H9 (cell line): ENCODE results near the gene EDIL3. TPM values are rescaled to one million over a fixed set of nuclear protein-coding genes. Genes with fewer than 3 reads are reported as not detected.

Source experiments
- DNase-seq: peaks from one replicate; pipeline ENCODE4 v3.0.0-alpha.2; 2017
- H2AFZ ChIP-seq: one replicate; pipeline ENCODE4 v1.6.1; 2013; ENCODE audit warnings: mild to moderate bottlenecking, low read length, control low read depth, moderate library complexity
- H2AK5ac ChIP-seq: 2 replicates; pipeline ENCODE4 v1.6.1; 2013; ENCODE audit warnings: low read length, control low read depth, mixed read lengths; ENCODE audit not compliant: insufficient read length
- H2BK120ac ChIP-seq: one replicate; pipeline ENCODE4 v1.6.1; 2013; ENCODE audit warnings: low read depth, mild to moderate bottlenecking, low read length, control low read depth, inconsistent platforms; ENCODE audit not compliant: poor library complexity, severe bottlenecking
- H2BK12ac ChIP-seq: 2 replicates; pipeline ENCODE4 v1.6.1; 2013; ENCODE audit warnings: low read length, control low read depth, mixed read lengths, low read depth; ENCODE audit not compliant: insufficient read length
- H2BK15ac ChIP-seq: 2 replicates; pipeline ENCODE4 v1.6.1; 2013; ENCODE audit warnings: low read depth, low read length, control low read depth
- H2BK20ac ChIP-seq: one replicate; pipeline ENCODE4 v1.6.1; 2013; ENCODE audit warnings: low read depth, mild to moderate bottlenecking, low read length, control low read depth, inconsistent platforms; ENCODE audit not compliant: poor library complexity, severe bottlenecking
- H2BK5ac ChIP-seq: 2 replicates; pipeline ENCODE4 v1.6.1; 2013; ENCODE audit warnings: low read length, control low read depth, mixed read lengths; ENCODE audit not compliant: insufficient read length
- H3K14ac ChIP-seq: 2 replicates; pipeline ENCODE4 v1.6.1; 2013; ENCODE audit warnings: low read length, control low read depth; ENCODE audit not compliant: insufficient read depth
- H3K18ac ChIP-seq: 2 replicates; pipeline ENCODE4 v1.6.1; 2013; ENCODE audit warnings: low read depth, mild to moderate bottlenecking, mixed read lengths, low read length, control low read depth; ENCODE audit not compliant: insufficient read length
- H3K23ac ChIP-seq: 2 replicates; pipeline ENCODE4 v1.6.1; 2013; ENCODE audit warnings: low read length, control low read depth, mixed read lengths, low read depth; ENCODE audit not compliant: insufficient read length
- H3K23me2 ChIP-seq: 2 replicates; pipeline ENCODE4 v1.6.1; 2013; ENCODE audit warnings: low read depth, mild to moderate bottlenecking, mixed read lengths, low read length, control low read depth; ENCODE audit not compliant: insufficient read length, poor library complexity, severe bottlenecking
- H3K27ac ChIP-seq: 2 replicates; pipeline ENCODE4 v1.5.1; 2013; ENCODE audit warnings: low read length, control low read depth, mixed read lengths, low read depth; ENCODE audit not compliant: insufficient read length
- H3K27me3 ChIP-seq: 2 replicates; pipeline ENCODE4 v1.6.1; 2013; ENCODE audit warnings: low read length, control low read depth, inconsistent platforms; ENCODE audit not compliant: insufficient read depth
- H3K4ac ChIP-seq: 2 replicates; pipeline ENCODE4 v1.6.1; 2013; ENCODE audit warnings: low read depth, mild to moderate bottlenecking, control low read depth, inconsistent platforms, low read length, moderate library complexity
- H3K4me1 ChIP-seq: 2 replicates; pipeline ENCODE4 v1.6.1; 2013; ENCODE audit warnings: low read length, control low read depth, inconsistent platforms; ENCODE audit not compliant: insufficient read depth
- H3K4me2 ChIP-seq: 2 replicates; pipeline ENCODE4 v1.6.1; 2013; ENCODE audit warnings: low read length, control low read depth, mixed read lengths; ENCODE audit not compliant: insufficient read length, insufficient read depth
- H3K56ac ChIP-seq: 2 replicates; pipeline ENCODE4 v1.6.1; 2013; ENCODE audit warnings: low read depth, mild to moderate bottlenecking, mixed read lengths, low read length, control low read depth; ENCODE audit not compliant: insufficient read length
- H3K79me1 ChIP-seq: 2 replicates; pipeline ENCODE4 v1.6.1; 2013; ENCODE audit warnings: low read depth, mild to moderate bottlenecking, moderate library complexity, low read length, control low read depth, inconsistent platforms; ENCODE audit not compliant: insufficient read depth, poor library complexity, severe bottlenecking
- H3K79me2 ChIP-seq: 2 replicates; pipeline ENCODE4 v1.6.1; 2013; ENCODE audit warnings: low read length, control low read depth, inconsistent platforms; ENCODE audit not compliant: insufficient read depth
- H3K9ac ChIP-seq: 2 replicates; pipeline ENCODE4 v1.6.1; 2013; ENCODE audit warnings: low read length, control low read depth, mixed read lengths; ENCODE audit not compliant: insufficient read length; ENCODE audit errors: extremely low read depth
- H3K9me3 ChIP-seq: one replicate; pipeline ENCODE4 v1.6.1; 2013; ENCODE audit warnings: low read depth, low read length, inconsistent platforms; ENCODE audit not compliant: control insufficient read depth
- H3T11ph ChIP-seq: one replicate; pipeline ENCODE4 v1.6.1; 2013; ENCODE audit warnings: mild to moderate bottlenecking, low read length, control low read depth, inconsistent platforms
- H4K20me1 ChIP-seq: one replicate; pipeline ENCODE4 v1.6.1; 2013; ENCODE audit not compliant: control insufficient read depth, insufficient read length, insufficient read depth
- H4K5ac ChIP-seq: 2 replicates; pipeline ENCODE4 v1.6.1; 2013; ENCODE audit warnings: low read depth, mild to moderate bottlenecking, mixed read lengths, low read length, control low read depth; ENCODE audit not compliant: insufficient read length
- H4K8ac ChIP-seq: replicated peaks from 2 replicates; pipeline ENCODE4 v1.6.1; 2013; ENCODE audit warnings: low read length, control low read depth, mixed read lengths, low read depth; ENCODE audit not compliant: insufficient read length
- H4K91ac ChIP-seq: 2 replicates; pipeline ENCODE4 v1.6.1; 2013; ENCODE audit warnings: low read depth, mild to moderate bottlenecking, moderate library complexity, mixed read lengths, low read length, control low read depth; ENCODE audit not compliant: insufficient read length
- H3K27ac Mint-ChIP-seq, 3 experiments: 2 replicates in 2 of 3; 3 replicates in 1 of 3; pipeline ENCODE4 v1.8.0; 2020 to 2021; ENCODE audit warnings: mixed read lengths in 3 of 3, mild to moderate bottlenecking in 1 of 3, moderate library complexity in 1 of 3
- H3K27me3 Mint-ChIP-seq: 2 replicates; pipeline ENCODE4 v1.8.0; 2021; ENCODE audit warnings: low read depth, mild to moderate bottlenecking, moderate library complexity, mixed read lengths
- H3K36me3 Mint-ChIP-seq, 3 experiments: 2 replicates in 2 of 3; 3 replicates in 1 of 3; pipeline ENCODE4 v1.8.0; 2020 to 2021; ENCODE audit warnings: low read depth in 3 of 3, mixed read lengths in 3 of 3; ENCODE audit not compliant: insufficient read depth in 1 of 3
- H3K4me1 Mint-ChIP-seq, 2 experiments: 2 replicates each; pipeline ENCODE4 v1.8.0; 2020; ENCODE audit warnings: mixed read lengths in 2 of 2
- H3K4me3 Mint-ChIP-seq, 2 experiments: 2 replicates in 1 of 2; 3 replicates in 1 of 2; pipeline ENCODE4 v1.8.0; 2020 to 2021; ENCODE audit warnings: mild to moderate bottlenecking in 2 of 2, mixed read lengths in 2 of 2, moderate library complexity in 1 of 2
- H3K9me3 Mint-ChIP-seq, 2 experiments: 2 replicates in 1 of 2; 3 replicates in 1 of 2; pipeline ENCODE4 v1.8.0; 2020; ENCODE audit warnings: mild to moderate bottlenecking in 2 of 2, mixed read lengths in 2 of 2, moderate library complexity in 1 of 2
- CTCF ChIP-seq: fragments of 200-600 bp; sonication (generic); conservative IDR thresholded peaks from 3 replicates; pipeline ENCODE4 v1.8.0; 2021; ENCODE audit warnings: antibody characterized with exemption, mild to moderate bottlenecking
- WGBS: extraction: QIAGEN DNeasy Blood & Tissue Kit; methylation state at CpG from one replicate; pipeline ENCODE4 v1.1.7; 2013; ENCODE audit warnings: missing lambda C conversion rate, low lambda C conversion rate, mixed read lengths; ENCODE audit not compliant: insufficient read length; ENCODE audit errors: extremely low coverage; 5-methylcytosine and 5-hydroxymethylcytosine counted together
- total RNA-seq: library from RNA; stranded (reverse); gene quantifications from 2 replicates; pipeline ENCODE4 v1.2.1, GENCODE V29; 2021

Gene EDIL3
- total RNA-seq, 1 experiment from 2014 or later: 61.9 TPM

DNA sequence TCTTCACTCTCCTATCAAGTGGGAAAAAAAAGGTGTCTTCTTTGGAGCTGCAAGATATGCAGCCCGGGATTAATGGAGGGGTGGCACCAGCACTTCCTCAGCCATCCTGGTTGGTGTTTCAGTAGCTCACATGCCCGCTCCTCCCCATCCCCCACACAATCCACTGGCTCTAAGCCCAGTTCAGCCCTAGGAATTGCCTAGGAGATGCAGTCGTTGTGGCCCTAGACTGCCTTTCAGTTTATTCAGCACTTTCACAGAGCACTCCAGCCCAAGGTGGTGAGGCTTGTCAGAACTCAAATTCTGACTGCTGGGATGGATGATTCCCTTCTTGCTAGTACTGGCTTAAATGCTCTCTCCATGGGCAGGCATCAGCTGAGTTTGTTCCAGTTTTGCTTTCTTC is 35.1 kb upstream of the EDIL3 start:
- no peaks in the 10 kb centered on the region for H3K9me3 ChIP-seq
- no peak overlapping the region for H2AFZ ChIP-seq
- H3K14ac ChIP-seq: no peak overlapping the region
- H4K91ac ChIP-seq: no peak overlapping the region
- H4K5ac ChIP-seq: no peak overlapping the region
- Mint-ChIP-seq H3K27ac (no peak overlapping the region), H3K27me3 (no peaks in the 10 kb centered on the region), H3K36me3 (peaks cover 0 to 4% (median 0%) of the 10 kb centered on the region in 3 experiments; a peak in 2 of 7 replicates), H3K4me1 (peaks cover 0 to 8% of the 10 kb centered on the region in 2 experiments; a peak in 2 of 4 replicates), H3K4me3 (no peak overlapping the region), H3K9me3 (peaks cover 0 to 2% of the 10 kb centered on the region in 2 experiments; a peak in 2 of 5 replicates)
- H3K4ac ChIP-seq: no peak overlapping the region
- no peak overlapping the region for H2BK20ac ChIP-seq
- no peaks in the 10 kb centered on the region for H3K79me1 ChIP-seq
- no peak overlapping the region; the same call in 1 of the 2 replicates for H2BK15ac ChIP-seq
- H3K18ac ChIP-seq: no peak overlapping the region
- H3K56ac ChIP-seq: no peak overlapping the region
- no CpG with 5 or more reads among the region's 3 CpGs for WGBS
- H3K27ac ChIP-seq: no peak overlapping the region
- H3K27me3 ChIP-seq: no peaks in the 10 kb centered on the region
- H3T11ph ChIP-seq: no peak overlapping the region
- no peak overlapping the region for H3K9ac ChIP-seq
- H2AK5ac ChIP-seq: no peak overlapping the region
- H2BK12ac ChIP-seq: no peak overlapping the region
- H3K4me2 ChIP-seq: no peak overlapping the region
- no peak overlapping the region for H3K23ac ChIP-seq
- H4K20me1 ChIP-seq: no peaks in the 10 kb centered on the region
- no peak overlapping the region for H2BK5ac ChIP-seq
- H4K8ac ChIP-seq: no peak overlapping the region
- H3K23me2 ChIP-seq: no peaks in the 10 kb centered on the region
- H2BK120ac ChIP-seq: no peak overlapping the region
- H3K79me2 ChIP-seq: no peaks in the 10 kb centered on the region
- DNase-seq: no peak
- H3K4me1 ChIP-seq: no peaks in the 10 kb centered on the region
- TF ChIP-seq CTCF: no peak
